ENCODE results near the gene DELE1. TPM values are rescaled to one million over a fixed set of nuclear protein-coding genes. Genes with fewer than 3 reads are reported as not detected.

Gene DELE1
- total and polyA plus RNA-seq, 5 experiments from 2014 or later, result 28.2 to 97.1 (median 33.5) TPM

Other genes with a start within 250 kb of the DELE1 start
- gene ARAP3, start 241.6 kb upstream of the DELE1 start, total RNA-seq, result 10 to 100 TPM; 38.2 to 41.4 TPM
- gene ARAP3, start 241.6 kb upstream of the DELE1 start, polyA plus RNA-seq, result not detected
- not detected for gene PCDH1, start 45.5 kb upstream of the DELE1 start, total RNA-seq
- 1 to 10 TPM in 1 of 3 donors, under 1 TPM in 1, not detected in 1; 0.06 to 1.3 TPM for gene PCDH1, start 45.5 kb upstream of the DELE1 start, polyA plus RNA-seq
- not detected for gene PCDH12, start 34.3 kb downstream of the DELE1 start, total RNA-seq
- under 1 TPM; 0.07 to 0.21 (median 0.07) TPM for gene PCDH12, start 34.3 kb downstream of the DELE1 start, polyA plus RNA-seq
- 10 to 100 TPM; 31.3 to 31.6 TPM for gene RNF14, start 45.2 kb downstream of the DELE1 start, total RNA-seq
- gene RNF14, start 45.2 kb downstream of the DELE1 start, polyA plus RNA-seq, result 10 to 100 TPM; 27.4 to 40.1 (median 30.1) TPM
- gene GNPDA1, start 89.2 kb downstream of the DELE1 start, total RNA-seq, result 10 to 100 TPM; 27.3 to 29.4 TPM
- gene GNPDA1, start 89.2 kb downstream of the DELE1 start, polyA plus RNA-seq, result 10 to 100 TPM; 40.9 to 51.0 (median 43.9) TPM
- gene NDFIP1, start 184.9 kb downstream of the DELE1 start, total RNA-seq, result 100 to 1,000 TPM; 123 to 125 TPM
- gene NDFIP1, start 184.9 kb downstream of the DELE1 start, polyA plus RNA-seq, result 100 to 1,000 TPM; 102 to 144 (median 127) TPM

All from naive thymus-derived CD8-positive, alpha-beta T cell (primary cell).